ENCODE results near the gene CCDC60.

GRCh38 chr12:119423285-119423684, 88.8 kb downstream of the CCDC60 start:
- TF ChIP-seq CTCF (IDR thresholded peaks at IDR 0.05; ENCODE audit: low read depth, low read length, poor library complexity, severe bottlenecking) (no peak), EZH2phosphoT487 (IDR thresholded peaks at IDR 0.05; ENCODE audit: borderline replicate concordance, low read length) (no peak)

Measured in DOHH2 (cell line).